Gastrocnemius medialis (tissue), 4 donors: Measurements from ENCODE around the gene FAM168A.

Source experiments
- CTCF ChIP-seq, 5 experiments: fragments of 450-650 bp in 3 of 5; fragments of 200-600 bp in 2 of 5; sonication (generic) in 2 of 5; IDR thresholded peaks in 4 of 5; conservative IDR thresholded peaks in 1 of 5; 1 replicate in 4 of 5; 2 replicates in 1 of 5; pipeline ENCODE4 v1.5.1; 2016 to 2019; ENCODE audit warnings: antibody characterized with exemption in 5 of 5, mild to moderate bottlenecking in 3 of 5, moderate library complexity in 3 of 5
- POLR2A ChIP-seq, 2 donors: fragments of 450-650 bp; IDR thresholded peaks; one replicate each; pipeline ENCODE4 v1.6.1; 2017; ENCODE audit warnings: antibody characterized with exemption in 2 of 2, mild to moderate bottlenecking in 2 of 2, moderate library complexity in 2 of 2

GRCh38 chr11:73406131-73406530, 191.8 kb downstream of the FAM168A start:
- TF ChIP-seq CTCF (IDR thresholded peaks at IDR 0.05 in 4 of 5, conservative IDR thresholded peaks at IDR 0.05 in 1 of 5): no peak
- TF ChIP-seq POLR2A (IDR thresholded peaks at IDR 0.05): no peak
